Measurements from ENCODE around the gene CFAP46. TPM values are rescaled to one million over a fixed set of nuclear protein-coding genes. Genes with fewer than 3 reads are reported as not detected.

CFAP46 gene
- total RNA-seq, 1 donor from 2014 or later, result 5.2 TPM

GRCh38 chr10:132786884-132787494 is 155.4 kb downstream of the CFAP46 start:
- no peak for DNase-seq
- H3K36me3 Mint-ChIP-seq (ENCODE audit: unreplicated experiment), result peaks cover 3% of the 10 kb centered on the region
- H3K9me3 Mint-ChIP-seq (ENCODE audit: unreplicated experiment), result peaks cover 4% of the 10 kb centered on the region
- peaks cover 2% of the 10 kb centered on the region for H3K4me1 Mint-ChIP-seq (ENCODE audit: low read depth, unreplicated experiment)
- TF ChIP-seq CTCF (IDR thresholded peaks at IDR 0.05; ENCODE audit: partially characterized antibody, unreplicated experiment), result no peak
- no peak overlapping the region for H3K4me3 Mint-ChIP-seq (ENCODE audit: unreplicated experiment)
- H3K27me3 Mint-ChIP-seq (ENCODE audit: unreplicated experiment), result peaks cover 16% of the 10 kb centered on the region
- no peak overlapping the region for H3K27ac Mint-ChIP-seq (ENCODE audit: unreplicated experiment)

- no peak for TF ChIP-seq CTCF (IDR thresholded peaks at IDR 0.05; ENCODE audit: partially characterized antibody, unreplicated experiment)
- no peak overlapping the region for H3K27ac Mint-ChIP-seq (ENCODE audit: unreplicated experiment)
- H3K9me3 Mint-ChIP-seq (ENCODE audit: unreplicated experiment), result peaks cover 7% of the 10 kb centered on the region
- peaks cover 3% of the 10 kb centered on the region for H3K36me3 Mint-ChIP-seq (ENCODE audit: unreplicated experiment)
- peaks cover 19% of the 10 kb centered on the region for H3K27me3 Mint-ChIP-seq (ENCODE audit: unreplicated experiment)
- H3K4me1 Mint-ChIP-seq (ENCODE audit: low read depth, unreplicated experiment), result peaks cover 2% of the 10 kb centered on the region
- no peak for DNase-seq
- peak overlapping the region; percentile 71 for H3K4me3 Mint-ChIP-seq (ENCODE audit: unreplicated experiment)
Observed at GRCh38 chr10:132786476-132786883, 155.9 kb downstream of the CFAP46 start.

- peaks cover 7% of the 10 kb centered on the region for H3K9me3 Mint-ChIP-seq (ENCODE audit: unreplicated experiment)
- peaks cover 3% of the 10 kb centered on the region for H3K36me3 Mint-ChIP-seq (ENCODE audit: unreplicated experiment)
- no peak for TF ChIP-seq CTCF (IDR thresholded peaks at IDR 0.05; ENCODE audit: partially characterized antibody, unreplicated experiment)
- peaks cover 2% of the 10 kb centered on the region for H3K4me1 Mint-ChIP-seq (ENCODE audit: low read depth, unreplicated experiment)
- DNase-seq, result peak; percentile 69
- H3K4me3 Mint-ChIP-seq (ENCODE audit: unreplicated experiment), result peak within 1 kb of the TSS; percentile 71
- peaks cover 19% of the 10 kb centered on the region for H3K27me3 Mint-ChIP-seq (ENCODE audit: unreplicated experiment)
- H3K27ac Mint-ChIP-seq (ENCODE audit: unreplicated experiment), result no peak within 1 kb of the TSS
Observed at GRCh38 chr10:132785723-132786475, 156.5 kb downstream of the CFAP46 start, which contains the start of gene NKX6-2. TSS of gene NKX6-2 (minus strand) at chr10:132786147. CDS start at chr10:132785948, 199 bp downstream.

- no peak for TF ChIP-seq CTCF (IDR thresholded peaks at IDR 0.05; ENCODE audit: partially characterized antibody, unreplicated experiment)
- no peak overlapping the region for H3K4me3 Mint-ChIP-seq (ENCODE audit: unreplicated experiment)
- DNase-seq, result no peak
- no peak overlapping the region for H3K27ac Mint-ChIP-seq (ENCODE audit: unreplicated experiment)
- peaks cover 7% of the 10 kb centered on the region for H3K9me3 Mint-ChIP-seq (ENCODE audit: unreplicated experiment)
- peaks cover 19% of the 10 kb centered on the region for H3K27me3 Mint-ChIP-seq (ENCODE audit: unreplicated experiment)
- peaks cover 3% of the 10 kb centered on the region for H3K36me3 Mint-ChIP-seq (ENCODE audit: unreplicated experiment)
- H3K4me1 Mint-ChIP-seq (ENCODE audit: low read depth, unreplicated experiment), result peaks cover 2% of the 10 kb centered on the region
Observed at GRCh38 chr10:132784866-132785722, 157.3 kb downstream of the CFAP46 start.

All from glutamatergic neuron (in vitro differentiated cells).